Gastroesophageal sphincter (tissue), 3 donors: ENCODE measurements around the gene PLD5.

Experiments used
- CTCF ChIP-seq, 4 experiments: fragments of 200-600 bp in 2 of 4; fragments of 450-650 bp in 2 of 4; sonication (generic) in 1 of 4; IDR thresholded peaks; one replicate each; pipeline ENCODE4 v1.5.1; 2017 to 2019; ENCODE audit warnings: antibody characterized with exemption in 4 of 4, mild to moderate bottlenecking in 2 of 4, moderate library complexity in 2 of 4
- POLR2A ChIP-seq, 2 donors: fragments of 450-650 bp; IDR thresholded peaks; one replicate each; pipeline ENCODE4 v1.6.1; 2017; ENCODE audit warnings: antibody characterized with exemption in 2 of 2, mild to moderate bottlenecking in 2 of 2, moderate library complexity in 1 of 2
- POLR2AphosphoS5 ChIP-seq: sonication (generic); formaldehyde crosslinking; IDR thresholded peaks from one replicate; pipeline ENCODE4 v1.6.1; 2017; ENCODE audit warnings: antibody characterized with exemption

GRCh38 chr1:242147096-242147976 lies 377.2 kb downstream of the PLD5 start:
- TF ChIP-seq CTCF (IDR thresholded peaks at IDR 0.05) (no peak), POLR2A (IDR thresholded peaks at IDR 0.05) (no peak), POLR2AphosphoS5 (no peak)
